PC-9 (cell line): Measurements from ENCODE around the gene PEX7. TPM values are rescaled to one million over a fixed set of nuclear protein-coding genes. Genes with fewer than 3 reads are reported as not detected.

ENCODE experiments used
- BruUV-seq: library from RNA; stranded (reverse); fragments of 400-500 nt; replicated peaks from 2 replicates; lab custom pipeline; 2021; lab: Mats Ljungman, UMichigan
- CTCF ChIA-PET: fragments of 300-600 bp; sonication (Branson Sonifier 250); formaldehyde crosslinking; loops from one replicate; lab custom pipeline; 2022; ENCODE audit warnings: antibody characterized with exemption; lab: Charles Lee
- POLR2A ChIA-PET: fragments of 300-600 bp; sonication (Branson Sonifier 250); formaldehyde crosslinking; loops from one replicate; lab custom pipeline; 2022; ENCODE audit warnings: antibody characterized with exemption; ENCODE audit not compliant: unreplicated experiment; lab: Charles Lee
- DNase-seq, 2 experiments: peaks; one replicate each; pipeline versions ENCODE4 v3.0.0 to v3.0.0-alpha.2; 2015 to 2022; ENCODE audit warnings: mixed read lengths in 1 of 2
- H2AFZ ChIP-seq: fragments of 200-600 bp; sonication (generic); 2 replicates; pipeline ENCODE4 v1.8.1; 2017; ENCODE audit warnings: antibody characterized with exemption
- H3F3A ChIP-seq: fragments of 200-600 bp; sonication (generic); 2 replicates; pipeline ENCODE4 v1.8.1; 2017; ENCODE audit warnings: antibody characterized with exemption, mild to moderate bottlenecking, low read depth; ENCODE audit not compliant: insufficient read depth
- H3K27ac ChIP-seq: fragments of 200-600 bp; sonication (generic); 2 replicates; pipeline ENCODE4 v1.6.1; 2016; ENCODE audit warnings: mixed run types
- H3K27me3 ChIP-seq: fragments of 200-600 bp; sonication (generic); 2 replicates; pipeline ENCODE4 v1.6.1; 2016; ENCODE audit warnings: low read depth, mixed run types; ENCODE audit not compliant: insufficient read depth
- H3K36me3 ChIP-seq: fragments of 200-600 bp; sonication (generic); 2 replicates; pipeline ENCODE4 v1.6.1; 2016; ENCODE audit warnings: low read depth, mixed run types
- H3K4me1 ChIP-seq: fragments of 200-600 bp; sonication (generic); replicated peaks from 2 replicates; pipeline ENCODE4 v1.6.1; 2016; ENCODE audit warnings: mixed run types; ENCODE audit not compliant: insufficient read depth
- H3K4me2 ChIP-seq: fragments of 200-600 bp; sonication (generic); 2 replicates; pipeline ENCODE4 v1.6.1; 2017; ENCODE audit warnings: mixed run types
- H3K4me3 ChIP-seq: fragments of 200-600 bp; sonication (generic); 2 replicates; pipeline ENCODE4 v1.6.1; 2016; ENCODE audit warnings: mixed run types
- H3K79me2 ChIP-seq: fragments of 200-600 bp; sonication (generic); 2 replicates; pipeline ENCODE4 v1.6.1; 2017; ENCODE audit warnings: low read depth, mixed run types
- H3K9me2 ChIP-seq: fragments of 200-600 bp; sonication (generic); 2 replicates; pipeline ENCODE4 v1.8.1; 2017; ENCODE audit warnings: mild to moderate bottlenecking; ENCODE audit not compliant: insufficient read depth
- H3K9me3 ChIP-seq: fragments of 200-600 bp; sonication (generic); 2 replicates; pipeline ENCODE4 v1.8.1; 2016; ENCODE audit warnings: low read depth; ENCODE audit not compliant: insufficient read depth
- H4K20me1 ChIP-seq: fragments of 200-600 bp; sonication (generic); 2 replicates; pipeline ENCODE4 v1.8.1; 2017; ENCODE audit not compliant: insufficient read depth
- EZH2 ChIP-seq: fragments of 200-600 bp; sonication (generic); IDR thresholded peaks from 2 replicates; pipeline ENCODE4 v1.8.0; 2017; ENCODE audit warnings: antibody characterized with exemption, low read depth
- intact Hi-C: fragments of 100-400 bp; cut with micrococcal nuclease; formaldehyde crosslinking; loops from one replicate; pipeline ENCODE4 v1.10.0; 2022; ENCODE audit not compliant: unreplicated experiment
- total RNA-seq: library from RNA; stranded (reverse); gene quantifications from 2 replicates; pipeline ENCODE4 v1.2.3, GENCODE V29; 2021
- TF ChIP-seq, protein P1 (sequence below): fragments of 200-600 bp; sonication (generic); conservative IDR thresholded peaks from 2 replicates; pipeline ENCODE4 v1.6.1; 2017; ENCODE audit warnings: mixed run types, antibody characterized with exemption, mild to moderate bottlenecking, moderate library complexity

Gene PEX7
- total RNA-seq, 1 experiment from 2014 or later, result 5.6 TPM

DNA sequence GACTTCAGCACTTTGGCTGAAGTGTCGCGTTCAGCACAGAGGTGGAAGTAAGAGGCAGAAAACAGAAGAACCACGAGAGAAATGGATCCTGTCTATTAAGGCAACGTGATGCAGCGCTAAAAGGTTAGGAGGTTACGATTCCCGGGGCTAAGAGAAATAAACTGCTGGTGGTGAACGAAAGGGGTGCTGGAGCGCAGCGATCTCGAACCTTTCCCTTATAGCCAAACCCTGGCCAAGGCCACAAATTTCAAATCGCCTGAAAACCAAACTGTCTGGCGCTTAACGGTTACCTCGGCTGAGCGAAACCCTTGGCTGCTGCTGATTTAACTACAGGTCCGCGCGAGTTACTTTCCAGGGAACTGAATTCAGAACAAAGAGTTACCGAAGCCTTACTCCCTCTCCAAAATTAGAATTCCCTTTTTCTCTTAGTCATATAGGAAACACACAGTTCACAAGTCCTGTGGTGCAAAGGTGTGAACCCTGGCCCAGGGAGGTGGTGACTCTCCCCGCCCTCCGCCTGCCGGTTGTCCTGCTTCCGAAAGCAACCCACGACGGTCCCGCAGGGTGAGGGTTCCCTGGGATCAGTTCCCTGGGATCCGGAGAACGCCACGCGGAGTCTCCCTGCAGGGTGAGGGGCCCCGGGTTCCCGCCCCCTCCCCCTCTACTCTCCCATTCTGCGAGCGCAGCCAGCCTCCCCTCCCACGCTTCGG, 98.4 kb downstream of the PEX7 start:
- no peak for DNase-seq
- no peaks in the 10 kb centered on the region for H3K27me3 ChIP-seq
- ChIA-PET CTCF (no interaction called here), POLR2A (no interaction called here)
- H3K36me3 ChIP-seq, result no peaks in the 10 kb centered on the region
- peaks cover 15% of the 10 kb centered on the region for H3F3A ChIP-seq
- peak overlapping the region; percentile 46; the same call in 1 of the 2 replicates for H3K4me2 ChIP-seq
- BruUV-seq, result no TSS peak
- no peaks in the 10 kb centered on the region for H4K20me1 ChIP-seq
- H3K4me1 ChIP-seq, result no peaks in the 10 kb centered on the region
- no peak for TF ChIP-seq EZH2
- TF ChIP-seq, protein P1, sequence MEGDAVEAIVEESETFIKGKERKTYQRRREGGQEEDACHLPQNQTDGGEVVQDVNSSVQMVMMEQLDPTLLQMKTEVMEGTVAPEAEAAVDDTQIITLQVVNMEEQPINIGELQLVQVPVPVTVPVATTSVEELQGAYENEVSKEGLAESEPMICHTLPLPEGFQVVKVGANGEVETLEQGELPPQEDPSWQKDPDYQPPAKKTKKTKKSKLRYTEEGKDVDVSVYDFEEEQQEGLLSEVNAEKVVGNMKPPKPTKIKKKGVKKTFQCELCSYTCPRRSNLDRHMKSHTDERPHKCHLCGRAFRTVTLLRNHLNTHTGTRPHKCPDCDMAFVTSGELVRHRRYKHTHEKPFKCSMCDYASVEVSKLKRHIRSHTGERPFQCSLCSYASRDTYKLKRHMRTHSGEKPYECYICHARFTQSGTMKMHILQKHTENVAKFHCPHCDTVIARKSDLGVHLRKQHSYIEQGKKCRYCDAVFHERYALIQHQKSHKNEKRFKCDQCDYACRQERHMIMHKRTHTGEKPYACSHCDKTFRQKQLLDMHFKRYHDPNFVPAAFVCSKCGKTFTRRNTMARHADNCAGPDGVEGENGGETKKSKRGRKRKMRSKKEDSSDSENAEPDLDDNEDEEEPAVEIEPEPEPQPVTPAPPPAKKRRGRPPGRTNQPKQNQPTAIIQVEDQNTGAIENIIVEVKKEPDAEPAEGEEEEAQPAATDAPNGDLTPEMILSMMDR, result no peak
- peak overlapping the region; percentile 28; the same call in 1 of the 2 replicates for H2AFZ ChIP-seq
- no peaks in the 10 kb centered on the region for H3K9me2 ChIP-seq
- no peaks in the 10 kb centered on the region for H3K79me2 ChIP-seq
- H3K9me3 ChIP-seq, result no peaks in the 10 kb centered on the region
- no peak overlapping the region for H3K27ac ChIP-seq
- 0 out of 2 replicates have a peak overlapping the region, but pooled peaks have one; percentile 28 for H3K4me3 ChIP-seq
- intact Hi-C loops, result no loop called here

DNA sequence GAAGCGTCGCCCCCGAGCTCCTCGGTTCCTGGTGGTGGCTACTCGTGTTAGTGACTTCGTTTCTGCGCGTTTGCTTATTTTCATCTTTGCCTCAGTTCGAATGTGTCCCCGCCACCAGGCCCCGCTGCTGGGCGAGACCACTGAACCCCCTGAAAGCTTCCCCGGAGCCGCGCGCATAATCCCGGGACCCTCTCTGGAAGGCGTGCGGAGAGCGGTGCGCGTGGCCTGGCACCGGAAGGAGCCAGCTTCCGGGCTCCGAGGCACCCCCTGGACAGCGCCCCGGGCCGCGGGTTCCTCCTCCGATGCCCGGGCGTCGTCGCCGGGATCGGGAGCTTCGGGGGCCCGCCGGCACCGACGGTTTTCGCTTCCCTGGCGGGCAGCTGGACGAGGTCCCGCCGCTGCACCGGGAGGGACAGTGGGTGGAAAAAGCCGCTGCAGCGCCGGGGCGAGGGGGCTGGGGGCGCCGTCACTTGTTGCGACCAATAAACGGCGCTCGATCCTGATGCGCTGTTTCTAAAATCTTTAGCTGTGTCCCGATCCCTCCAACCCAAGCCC, 99.1 kb downstream of the PEX7 start:
- Histone ChIP-seq H3K4me3 (peak overlapping the region; percentile 28; the same call in 1 of the 2 replicates), H3K79me2 (no peaks in the 10 kb centered on the region), H2AFZ (peak overlapping the region; percentile 28; the same call in 1 of the 2 replicates), H3K9me2 (no peaks in the 10 kb centered on the region), H3K36me3 (no peaks in the 10 kb centered on the region), H4K20me1 (no peaks in the 10 kb centered on the region), H3F3A (peaks cover 15% of the 10 kb centered on the region), H3K4me1 (no peaks in the 10 kb centered on the region), H3K27ac (no peak overlapping the region), H3K27me3 (no peaks in the 10 kb centered on the region), H3K9me3 (no peaks in the 10 kb centered on the region), H3K4me2 (peak overlapping the region; percentile 46)
- BruUV-seq, result no TSS peak
- no peak for TF ChIP-seq EZH2
- TF ChIP-seq, protein P1, result no peak
- intact Hi-C loops, result no loop called here
- DNase-seq, result no peak
- CTCF ChIA-PET, result no interaction called here
- POLR2A ChIA-PET, result no interaction called here

DNA sequence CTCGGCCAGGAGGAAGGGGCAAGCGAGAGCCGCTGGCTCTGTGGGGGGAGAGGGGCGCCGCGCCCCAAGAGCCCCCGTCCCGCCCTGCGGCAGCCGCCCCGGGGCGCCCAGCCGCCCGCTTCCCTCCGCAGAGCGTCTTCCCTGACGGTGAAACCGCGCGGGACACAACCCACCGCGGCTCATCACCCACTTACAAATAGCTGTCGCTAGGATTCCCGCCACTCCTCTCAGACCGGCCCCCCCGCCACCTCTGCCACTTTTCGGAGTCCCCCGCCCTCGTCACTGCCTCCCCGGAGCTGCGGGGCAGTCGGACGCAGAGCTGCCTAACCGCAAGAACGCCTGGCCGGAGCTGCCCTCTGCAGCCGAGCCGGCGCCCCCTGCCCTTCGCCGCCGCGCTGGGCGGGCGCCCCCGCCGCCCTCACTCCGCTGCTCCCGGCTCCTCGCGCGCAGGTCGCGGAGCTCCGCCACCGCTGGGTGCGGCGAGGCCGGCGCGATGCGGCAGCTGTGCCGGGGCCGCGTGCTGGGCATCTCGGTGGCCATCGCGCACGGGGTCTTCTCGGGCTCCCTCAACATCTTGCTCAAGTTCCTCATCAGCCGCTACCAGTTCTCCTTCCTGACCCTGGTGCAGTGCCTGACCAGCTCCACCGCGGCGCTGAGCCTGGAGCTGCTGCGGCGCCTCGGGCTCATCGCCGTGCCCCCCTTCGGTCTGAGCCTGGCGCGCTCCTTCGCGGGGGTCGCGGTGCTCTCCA, 99.7 kb downstream of the PEX7 start, which contains the start of gene SLC35D3:
SLC35D3 (plus strand) TSS at position 366 of the 749 bp plus-strand sequence; CDS start at position 494, 128 bp downstream.
- no peaks in the 10 kb centered on the region for H3K79me2 ChIP-seq
- peak within 1 kb of the TSS; percentile 46 for H3K4me2 ChIP-seq
- peak within 1 kb of the TSS; percentile 28; the same call in 1 of the 2 replicates for H3K4me3 ChIP-seq
- ChIA-PET CTCF (no interaction called here), POLR2A (no interaction called here)
- intact Hi-C loops, result no loop called here
- no peaks in the 10 kb centered on the region for H3K9me2 ChIP-seq
- peak within 1 kb of the TSS; percentile 28; the same call in 1 of the 2 replicates for H2AFZ ChIP-seq
- H3K36me3 ChIP-seq, result no peaks in the 10 kb centered on the region
- no TSS peak for BruUV-seq
- H3F3A ChIP-seq, result peaks cover 15% of the 10 kb centered on the region
- no peaks in the 10 kb centered on the region for H4K20me1 ChIP-seq
- H3K9me3 ChIP-seq, result no peaks in the 10 kb centered on the region
- no peaks in the 10 kb centered on the region for H3K4me1 ChIP-seq
- no peak within 1 kb of the TSS for H3K27ac ChIP-seq
- H3K27me3 ChIP-seq, result no peaks in the 10 kb centered on the region
- no peak for DNase-seq
- TF ChIP-seq EZH2, result no peak
- TF ChIP-seq, protein P1, result no peak
